Measurements from ENCODE around the gene GRIK4.

Gene GRIK4

GRCh38 chr11:121032546-121032945 is 521.0 kb downstream of the GRIK4 start:
- DNase-seq (ENCODE audit: low read depth) = peak; percentile 33
- H3K4me3 ChIP-seq (ENCODE audit: low read depth, low read length) = no peak overlapping the region
- no peak for TF ChIP-seq CTCF (IDR thresholded peaks at IDR 0.05; ENCODE audit: insufficient read depth, low read depth, low read length, missing control alignments)

- no peak for DNase-seq (ENCODE audit: low read depth)
- TF ChIP-seq CTCF (IDR thresholded peaks at IDR 0.05; ENCODE audit: insufficient read depth, low read depth, low read length, missing control alignments) = no peak
- no peak overlapping the region for H3K4me3 ChIP-seq (ENCODE audit: low read depth, low read length)
These were observed 522.1 kb downstream of the GRIK4 start for GRCh38 chr11:121033635-121034034.

DNA sequence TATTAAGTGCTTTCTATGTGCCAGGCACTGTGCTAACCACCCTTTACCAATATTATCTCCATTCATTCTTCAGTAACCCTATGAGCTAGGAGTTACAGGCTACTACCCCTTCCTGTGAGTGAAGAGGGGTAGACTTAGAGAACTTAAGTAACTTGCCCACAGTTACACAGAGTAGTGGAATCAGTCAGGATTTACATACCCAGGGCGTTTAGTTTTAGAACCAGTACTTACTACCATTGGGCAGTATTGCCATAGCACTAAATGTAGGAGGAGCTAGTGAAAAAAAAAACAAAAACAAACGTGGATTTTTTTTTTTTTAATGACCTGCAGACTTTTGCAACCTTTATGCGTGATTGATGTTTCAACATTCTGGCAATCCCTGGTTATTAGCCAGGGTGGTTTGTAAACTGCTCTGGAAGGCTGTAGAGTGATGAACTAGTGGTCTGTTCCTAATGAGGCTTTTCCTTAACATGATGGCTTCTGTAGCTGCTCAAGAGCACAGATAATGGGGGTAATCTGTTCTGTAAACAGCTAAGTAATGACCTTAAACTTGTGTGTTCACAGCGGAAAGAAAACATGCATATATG is 523.7 kb downstream of the GRIK4 start:
- no peak overlapping the region for H3K4me3 ChIP-seq (ENCODE audit: low read depth, low read length)
- DNase-seq (ENCODE audit: low read depth) = peak; percentile 17
- TF ChIP-seq CTCF (IDR thresholded peaks at IDR 0.05; ENCODE audit: insufficient read depth, low read depth, low read length, missing control alignments) = no peak

GRCh38 chr11:121035780-121036179 is 524.2 kb downstream of the GRIK4 start:
- DNase-seq (ENCODE audit: low read depth) = peak; percentile 56
- TF ChIP-seq CTCF (IDR thresholded peaks at IDR 0.05; ENCODE audit: insufficient read depth, low read depth, low read length, missing control alignments) = no peak
- H3K4me3 ChIP-seq (ENCODE audit: low read depth, low read length) = no peak overlapping the region

- H3K4me3 ChIP-seq (ENCODE audit: low read depth, low read length) = no peak overlapping the region
- DNase-seq (ENCODE audit: low read depth) = no peak
- no peak for TF ChIP-seq CTCF (IDR thresholded peaks at IDR 0.05; ENCODE audit: insufficient read depth, low read depth, low read length, missing control alignments)
These were observed 525.5 kb downstream of the GRIK4 start for GRCh38 chr11:121037016-121037415.

Measured in GM12865 (cell line).